SK-N-MC (cell line): ENCODE data around the gene RPL9.

Experiments
- DNase-seq: peaks from one replicate; pipeline ENCODE4 v3.0.0-alpha.2; 2011; ENCODE audit warnings: low read depth, low spot score
- H3K27ac ChIP-seq: fragments of 200-600 bp; sonication (generic); 2 replicates; pipeline ENCODE4 v1.5.1; 2016; ENCODE audit warnings: mixed run types
- H3K36me3 ChIP-seq: fragments of 200-600 bp; sonication (generic); 2 replicates; pipeline ENCODE4 v1.6.1; 2017; ENCODE audit warnings: antibody characterized with exemption, low read length, mixed read lengths; ENCODE audit not compliant: insufficient read depth
- H3K4me3 ChIP-seq: fragments of 200-600 bp; sonication (generic); 2 replicates; pipeline ENCODE4 v1.5.1; 2016
- H3K9ac ChIP-seq: fragments of 200-600 bp; sonication (generic); 2 replicates; pipeline ENCODE4 v1.8.0; 2017; ENCODE audit warnings: mixed run types, mixed read lengths; ENCODE audit not compliant: insufficient read length
- H3K9me3 ChIP-seq: fragments of 200-600 bp; sonication (generic); 2 replicates; pipeline ENCODE4 v1.6.1; 2017; ENCODE audit warnings: low read depth, mild to moderate bottlenecking, antibody characterized with exemption, low read length, moderate library complexity, mixed read lengths
- EZH2 ChIP-seq: fragments of 200-600 bp; sonication (generic); IDR thresholded peaks from one replicate; pipeline ENCODE4 v1.6.1; 2017; ENCODE audit warnings: antibody characterized with exemption
- FOXP2 ChIP-seq: optimal IDR thresholded peaks from 2 replicates; pipeline ENCODE3; 2011; ENCODE audit warnings: mild to moderate bottlenecking, moderate library complexity; ENCODE audit not compliant: insufficient read depth; ENCODE audit errors: extremely low read length, control extremely low read depth
- POLR2AphosphoS5 ChIP-seq: IDR thresholded peaks from 2 replicates; pipeline ENCODE4 v1.6.1; 2012; ENCODE audit warnings: mild to moderate bottlenecking, low read depth, low read length, borderline replicate concordance

Gene RPL9

GRCh38 chr4:39494354-39494753 is 35.6 kb upstream of the RPL9 start:
- Histone ChIP-seq H3K27ac (no peak overlapping the region), H3K36me3 (peaks cover 8% of the 10 kb centered on the region), H3K9ac (no peak overlapping the region), H3K9me3 (no peaks in the 10 kb centered on the region), H3K4me3 (no peak overlapping the region)
- TF ChIP-seq POLR2AphosphoS5: no peak
- no peak for DNase-seq

DNA sequence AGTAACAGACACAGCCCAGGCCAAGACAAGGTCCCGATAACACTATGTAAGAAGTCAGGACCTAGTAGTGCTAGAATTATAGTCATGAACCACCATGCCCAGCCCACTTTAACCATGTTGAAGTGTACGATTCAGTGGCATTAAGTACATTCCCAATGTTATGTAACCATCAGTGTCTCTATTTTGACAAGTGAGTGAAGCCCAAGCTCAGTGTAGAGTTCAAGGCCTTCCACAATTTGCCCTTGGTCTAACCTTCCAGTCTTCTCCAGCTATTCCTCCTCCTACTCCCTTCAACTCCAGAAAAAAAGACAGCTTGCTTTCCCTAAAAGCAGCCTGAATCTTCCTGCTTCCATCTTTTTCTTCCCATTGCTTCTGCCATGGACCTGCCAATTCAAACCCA is 31.6 kb upstream of the RPL9 start:
- H3K4me3 ChIP-seq: no peak overlapping the region
- DNase-seq: no peak
- no peak overlapping the region for H3K27ac ChIP-seq
- TF ChIP-seq POLR2AphosphoS5 (no peak), FOXP2 (no peak), EZH2 (no peak)
- H3K36me3 ChIP-seq: no peaks in the 10 kb centered on the region
- H3K9me3 ChIP-seq: no peaks in the 10 kb centered on the region
- H3K9ac ChIP-seq: no peak overlapping the region

DNA sequence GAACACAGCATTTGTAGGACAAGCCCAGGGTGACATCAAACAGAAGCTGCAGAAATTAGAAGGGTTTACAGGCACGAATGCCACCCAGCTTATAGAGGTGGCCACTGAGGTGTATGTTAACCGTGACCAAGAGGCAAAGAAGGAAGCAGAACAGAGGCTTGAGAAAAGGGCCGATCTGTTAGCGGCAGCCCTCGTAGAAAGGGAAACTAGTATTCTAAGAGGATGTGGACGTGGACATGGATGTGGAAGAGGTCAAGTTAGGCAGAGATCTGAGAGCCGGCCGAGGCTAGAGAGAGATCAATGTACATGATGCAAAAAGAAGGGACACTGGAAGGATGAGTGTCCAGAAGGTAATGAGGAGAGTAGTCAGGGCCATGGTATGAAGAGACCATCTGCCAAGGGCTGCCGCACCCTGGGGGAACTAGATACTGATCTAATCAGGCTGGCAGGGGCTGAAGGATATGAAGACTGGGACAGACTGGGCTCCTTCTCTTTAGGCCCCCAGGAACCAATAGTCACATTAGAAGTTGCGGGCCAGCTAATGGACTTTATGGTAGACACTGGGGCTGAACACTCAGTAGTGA is 27.6 kb upstream of the RPL9 start:
- DNase-seq: no peak
- no peak for TF ChIP-seq EZH2
- no peak for TF ChIP-seq FOXP2
- no peak for TF ChIP-seq POLR2AphosphoS5

GRCh38 chr4:39484582-39485272 is 26.0 kb upstream of the RPL9 start:
- no peak for DNase-seq
- H3K27ac ChIP-seq: no peak overlapping the region
- H3K9me3 ChIP-seq: no peaks in the 10 kb centered on the region
- TF ChIP-seq EZH2 (no peak), POLR2AphosphoS5 (no peak), FOXP2 (no peak)
- H3K9ac ChIP-seq: no peak overlapping the region
- H3K4me3 ChIP-seq: no peak overlapping the region
- H3K36me3 ChIP-seq: no peaks in the 10 kb centered on the region

More for the DNA sequence above, 27.6 kb upstream of the RPL9 start:
- no peak overlapping the region for H3K4me3 ChIP-seq
- H3K27ac ChIP-seq: no peak overlapping the region
- H3K9ac ChIP-seq: no peak overlapping the region
- H3K36me3 ChIP-seq: no peaks in the 10 kb centered on the region
- no peaks in the 10 kb centered on the region for H3K9me3 ChIP-seq

- H3K9me3 ChIP-seq: no peaks in the 10 kb centered on the region
- H3K9ac ChIP-seq: no peak overlapping the region
- no peak overlapping the region for H3K27ac ChIP-seq
- TF ChIP-seq EZH2: no peak
- no peak for TF ChIP-seq FOXP2
- TF ChIP-seq POLR2AphosphoS5: no peak
- H3K36me3 ChIP-seq: no peaks in the 10 kb centered on the region; the same call in 1 of the 2 replicates
- DNase-seq: no peak
- H3K4me3 ChIP-seq: no peak overlapping the region
Measured at GRCh38 chr4:39480902-39481695, 22.4 kb upstream of the RPL9 start.

DNA sequence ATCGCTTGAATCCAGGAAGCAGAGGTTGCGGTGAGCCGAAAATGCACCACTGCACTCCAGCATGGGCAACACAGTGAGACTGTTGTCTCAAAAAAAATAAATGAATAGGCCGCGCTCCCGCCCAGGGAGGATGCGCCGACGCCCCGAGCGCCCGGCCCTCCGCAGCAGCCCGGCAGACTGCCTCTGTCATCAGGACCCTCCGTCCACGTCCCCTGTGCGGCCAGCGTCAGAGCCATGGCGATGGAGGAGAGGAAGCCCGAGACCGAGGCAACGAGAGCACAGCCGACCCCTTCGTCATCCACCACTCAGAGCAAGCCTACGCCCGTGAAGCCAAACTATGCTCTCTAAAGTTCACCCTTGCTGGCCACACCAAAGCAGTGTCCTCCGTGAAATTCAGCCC is 21.5 kb upstream of the RPL9 start:
- no peaks in the 10 kb centered on the region for H3K9me3 ChIP-seq
- no peak overlapping the region for H3K27ac ChIP-seq
- no peaks in the 10 kb centered on the region; the same call in 1 of the 2 replicates for H3K36me3 ChIP-seq
- no peak overlapping the region for H3K9ac ChIP-seq
- DNase-seq: no peak
- H3K4me3 ChIP-seq: no peak overlapping the region
- TF ChIP-seq POLR2AphosphoS5 (no peak), EZH2 (no peak), FOXP2 (no peak)

DNA sequence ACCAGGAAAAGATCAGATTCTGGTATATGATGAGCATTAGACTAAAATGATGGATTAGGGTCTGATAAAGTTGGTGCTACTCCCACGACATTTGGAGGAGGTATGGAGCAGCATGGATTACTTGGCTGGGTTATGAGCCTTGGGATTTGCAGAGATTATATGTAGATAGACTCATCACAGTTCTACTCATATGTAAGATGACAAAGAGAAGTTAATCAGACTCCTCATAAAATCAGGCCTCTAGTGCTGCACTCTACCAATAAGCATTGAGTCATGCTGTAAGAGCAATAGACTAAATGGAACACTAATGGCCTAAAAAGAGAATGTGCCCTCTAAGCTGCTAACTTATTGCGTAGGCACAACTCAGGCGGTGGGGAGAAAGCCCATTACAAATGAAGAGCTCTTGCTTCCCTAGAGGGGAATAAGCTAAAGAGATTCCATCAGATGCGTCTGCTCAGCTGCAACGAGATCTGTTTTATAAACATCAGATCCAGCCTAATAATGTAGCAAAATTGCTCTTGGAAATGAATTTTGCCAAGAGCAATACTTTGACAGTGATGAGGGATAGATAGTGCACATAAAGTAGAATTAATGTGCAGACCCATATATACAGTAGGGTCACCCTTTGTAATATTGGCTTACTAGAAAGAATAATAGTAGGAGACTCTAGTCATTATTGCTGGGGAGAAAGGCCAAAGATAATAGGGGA is 17.6 kb upstream of the RPL9 start:
- peak overlapping the region; percentile 46; the same call in 1 of the 2 replicates for H3K27ac ChIP-seq
- DNase-seq: no peak
- H3K36me3 ChIP-seq: peaks cover 16% of the 10 kb centered on the region
- H3K4me3 ChIP-seq: no peak overlapping the region
- H3K9me3 ChIP-seq: no peaks in the 10 kb centered on the region
- TF ChIP-seq EZH2 (no peak), POLR2AphosphoS5 (no peak), FOXP2 (no peak)
- no peak overlapping the region for H3K9ac ChIP-seq

DNA sequence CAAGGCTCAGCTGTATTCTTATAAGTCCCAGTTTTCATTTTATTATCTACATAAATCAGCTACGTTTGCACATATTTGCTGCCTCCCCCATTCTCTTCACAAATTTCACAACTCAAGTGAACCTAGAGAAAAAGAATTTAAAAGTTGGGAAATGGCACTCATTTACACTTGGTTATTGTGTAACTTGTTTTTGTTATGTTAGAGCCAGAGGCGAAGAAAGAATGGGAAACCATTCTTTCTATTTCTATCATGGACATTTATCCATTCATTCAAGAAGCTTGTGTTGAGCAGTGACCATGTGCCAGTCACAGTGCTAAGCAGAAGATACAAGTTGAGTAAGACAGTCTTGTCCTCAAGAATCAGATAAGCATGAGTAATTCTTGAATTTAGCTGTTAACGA is 13.7 kb upstream of the RPL9 start:
- Histone ChIP-seq H3K36me3 (peaks cover 29% of the 10 kb centered on the region), H3K4me3 (no peak overlapping the region), H3K9me3 (no peaks in the 10 kb centered on the region), H3K9ac (no peak overlapping the region), H3K27ac (peak overlapping the region; percentile 60)
- TF ChIP-seq EZH2: no peak
- no peak for TF ChIP-seq FOXP2
- no peak for TF ChIP-seq POLR2AphosphoS5
- no peak for DNase-seq
